ENCODE results near the gene VMP1. TPM values are rescaled to one million over a fixed set of nuclear protein-coding genes. Genes with fewer than 3 reads are reported as not detected.
A peak's percentile ranks its signal among the peaks of the same experiment; 100 is the strongest.

The VMP1 gene
- total RNA-seq, 2 experiments from 2014 or later = 239 to 248 TPM

DNA sequence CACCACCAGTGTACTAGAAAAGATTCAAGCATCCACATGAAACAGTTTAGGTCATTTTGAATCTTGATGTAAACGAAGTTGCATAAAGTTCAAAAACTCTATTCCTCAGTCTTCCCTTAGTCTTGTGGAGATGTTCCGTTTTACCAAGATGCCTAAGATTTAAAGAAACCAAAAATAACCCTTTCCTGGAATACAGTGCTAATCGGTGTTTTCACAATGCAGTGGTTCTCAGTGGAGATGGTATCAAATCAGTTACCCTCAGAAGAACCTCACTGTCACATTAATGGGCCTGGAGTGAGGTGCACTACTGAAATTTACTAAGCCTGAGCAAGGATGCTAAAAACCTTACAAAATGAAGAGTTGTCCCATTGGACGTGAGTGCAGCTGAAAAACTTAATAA, 9.3 kb upstream of the VMP1 start:
- H3K27me3 Mint-ChIP-seq = no peaks in the 10 kb centered on the region
- no peaks in the 10 kb centered on the region for H3K9me3 Mint-ChIP-seq
- POLR2A ChIA-PET = interaction anchor here (0.7 kb wide), 1 partner anchor 9 kb away, joined by 4 read pairs; the partner anchor contains the start of genes PTRH2 and VMP1
- intact Hi-C loops (cut with micrococcal nuclease) = no loop called here
- H3K27ac Mint-ChIP-seq = peak overlapping the region; percentile 77
- TF ChIP-seq, protein P1, sequence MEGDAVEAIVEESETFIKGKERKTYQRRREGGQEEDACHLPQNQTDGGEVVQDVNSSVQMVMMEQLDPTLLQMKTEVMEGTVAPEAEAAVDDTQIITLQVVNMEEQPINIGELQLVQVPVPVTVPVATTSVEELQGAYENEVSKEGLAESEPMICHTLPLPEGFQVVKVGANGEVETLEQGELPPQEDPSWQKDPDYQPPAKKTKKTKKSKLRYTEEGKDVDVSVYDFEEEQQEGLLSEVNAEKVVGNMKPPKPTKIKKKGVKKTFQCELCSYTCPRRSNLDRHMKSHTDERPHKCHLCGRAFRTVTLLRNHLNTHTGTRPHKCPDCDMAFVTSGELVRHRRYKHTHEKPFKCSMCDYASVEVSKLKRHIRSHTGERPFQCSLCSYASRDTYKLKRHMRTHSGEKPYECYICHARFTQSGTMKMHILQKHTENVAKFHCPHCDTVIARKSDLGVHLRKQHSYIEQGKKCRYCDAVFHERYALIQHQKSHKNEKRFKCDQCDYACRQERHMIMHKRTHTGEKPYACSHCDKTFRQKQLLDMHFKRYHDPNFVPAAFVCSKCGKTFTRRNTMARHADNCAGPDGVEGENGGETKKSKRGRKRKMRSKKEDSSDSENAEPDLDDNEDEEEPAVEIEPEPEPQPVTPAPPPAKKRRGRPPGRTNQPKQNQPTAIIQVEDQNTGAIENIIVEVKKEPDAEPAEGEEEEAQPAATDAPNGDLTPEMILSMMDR (IDR thresholded peaks at IDR 0.05) = no peak
- ATAC-seq = no peak
- no peak overlapping the region for H3K4me3 Mint-ChIP-seq
- DNase-seq = no peak
- CTCF ChIA-PET = interaction anchor here (1.1 kb wide), 1 partner anchor 15 kb away, joined by 3 read pairs; no protein-coding TSS in a partner anchor
- peaks cover 58% of the 10 kb centered on the region for H3K4me1 Mint-ChIP-seq (ENCODE audit: low read depth)
- peaks cover 71% of the 10 kb centered on the region for H3K36me3 Mint-ChIP-seq (ENCODE audit: low read depth)

DNA sequence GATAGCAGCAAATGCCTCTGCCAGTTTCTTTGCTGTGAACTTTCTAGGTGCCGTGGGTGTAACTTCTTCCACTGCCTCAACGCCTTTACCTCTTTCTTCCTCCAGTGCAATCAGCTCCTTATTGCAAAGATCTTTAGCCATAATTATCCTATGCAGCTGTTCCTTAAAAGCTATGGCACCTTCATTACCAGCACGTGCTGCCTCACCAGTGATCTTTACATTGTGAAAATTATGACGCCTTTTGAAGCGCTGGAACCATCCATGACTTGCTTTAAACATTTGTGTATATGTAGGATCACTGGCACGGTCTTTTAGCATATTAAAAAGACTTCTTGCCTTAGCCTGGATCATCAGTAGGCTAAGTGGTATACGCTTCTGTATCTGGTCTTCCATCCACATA, 8.2 kb upstream of the VMP1 start:
- H3K4me3 Mint-ChIP-seq = no peak overlapping the region
- no peaks in the 10 kb centered on the region for H3K27me3 Mint-ChIP-seq
- intact Hi-C loops (cut with micrococcal nuclease) = no loop called here
- ChIA-PET CTCF (interaction anchor here (1.1 kb wide), 1 partner anchor 16 kb away, joined by 3 read pairs; no protein-coding TSS in a partner anchor), POLR2A (interaction anchor here (1.0 kb wide), 2 partner anchors 18 to 25 kb away, joined by 5 to 6 read pairs; no protein-coding TSS in a partner anchor)
- DNase-seq (no peak), ATAC-seq (no peak)
- H3K9me3 Mint-ChIP-seq = no peaks in the 10 kb centered on the region
- H3K36me3 Mint-ChIP-seq (ENCODE audit: low read depth) = peaks cover 70% of the 10 kb centered on the region
- TF ChIP-seq, protein P1 (IDR thresholded peaks at IDR 0.05) = no peak
- peaks cover 61% of the 10 kb centered on the region for H3K4me1 Mint-ChIP-seq (ENCODE audit: low read depth)
- H3K27ac Mint-ChIP-seq = peak overlapping the region; percentile 11

DNA sequence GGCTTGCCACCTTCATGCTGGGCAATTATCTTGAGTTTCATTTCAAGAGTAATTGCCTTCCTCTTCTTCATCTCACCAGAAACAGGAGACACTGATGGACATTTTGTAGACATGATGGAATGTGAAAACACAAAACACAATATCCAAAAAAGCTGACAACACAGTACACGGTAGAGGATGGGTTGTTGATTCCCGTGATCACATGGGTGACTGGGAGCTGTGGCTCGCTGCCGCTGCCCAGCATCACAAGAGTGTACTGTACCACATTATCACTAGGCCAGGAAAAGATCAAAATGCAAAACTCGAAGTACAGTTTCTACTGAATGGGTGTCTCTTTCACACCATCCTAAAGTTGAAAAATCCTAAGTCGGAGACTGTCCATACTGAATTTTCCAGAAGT, 7.7 kb upstream of the VMP1 start:
- intact Hi-C loops (cut with micrococcal nuclease) = loop anchor here (5.0 kb wide), 1 partner anchor 32 kb away; no protein-coding TSS in a partner anchor
- CTCF ChIA-PET = no interaction called here
- peaks cover 65% of the 10 kb centered on the region for H3K4me1 Mint-ChIP-seq (ENCODE audit: low read depth)

DNA sequence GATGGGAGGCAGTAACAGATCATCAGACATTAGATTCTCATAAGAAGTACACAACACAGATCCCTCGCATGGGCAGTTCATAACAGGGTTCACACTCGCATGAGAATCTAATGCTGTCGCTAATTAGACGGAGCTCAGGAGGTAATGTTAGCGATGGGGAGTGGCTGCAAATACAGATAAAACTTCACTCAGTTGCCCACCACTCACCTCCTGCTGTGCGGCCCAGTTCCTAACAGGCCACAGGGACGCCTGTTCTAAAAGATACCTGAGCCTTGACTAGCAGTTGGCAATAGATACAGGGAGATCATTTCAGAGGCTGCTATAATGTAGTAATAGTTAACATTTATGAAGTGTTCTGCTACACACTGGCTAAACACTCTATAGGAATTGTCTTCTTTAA, 5.2 kb upstream of the VMP1 start:
- no peak for DNase-seq
- H3K27me3 Mint-ChIP-seq = no peaks in the 10 kb centered on the region
- H3K4me1 Mint-ChIP-seq (ENCODE audit: low read depth) = peaks cover 67% of the 10 kb centered on the region
- peaks cover 80% of the 10 kb centered on the region for H3K36me3 Mint-ChIP-seq (ENCODE audit: low read depth)
- no peak overlapping the region for H3K27ac Mint-ChIP-seq
- intact Hi-C loops (cut with micrococcal nuclease) = loop anchor here (5.0 kb wide), 1 partner anchor 35 kb away; no protein-coding TSS in a partner anchor
- ChIA-PET CTCF (interaction anchor here (1.4 kb wide), 1 partner anchor 10 kb away, joined by 4 read pairs; no protein-coding TSS in a partner anchor), POLR2A (no interaction called here)
- H3K4me3 Mint-ChIP-seq = no peak overlapping the region
- no peak for ATAC-seq
- H3K9me3 Mint-ChIP-seq = no peaks in the 10 kb centered on the region
- TF ChIP-seq, protein P1 (IDR thresholded peaks at IDR 0.05) = no peak

More for the DNA sequence above, 7.7 kb upstream of the VMP1 start:
- DNase-seq (no peak), ATAC-seq (no peak)
- Mint-ChIP-seq H3K36me3 (ENCODE audit: low read depth) (peaks cover 71% of the 10 kb centered on the region), H3K27me3 (no peaks in the 10 kb centered on the region), H3K9me3 (no peaks in the 10 kb centered on the region), H3K4me3 (no peak overlapping the region), H3K27ac (peak overlapping the region; percentile 36)
- TF ChIP-seq, protein P1 (IDR thresholded peaks at IDR 0.05) = no peak
- POLR2A ChIA-PET = no interaction called here

DNA sequence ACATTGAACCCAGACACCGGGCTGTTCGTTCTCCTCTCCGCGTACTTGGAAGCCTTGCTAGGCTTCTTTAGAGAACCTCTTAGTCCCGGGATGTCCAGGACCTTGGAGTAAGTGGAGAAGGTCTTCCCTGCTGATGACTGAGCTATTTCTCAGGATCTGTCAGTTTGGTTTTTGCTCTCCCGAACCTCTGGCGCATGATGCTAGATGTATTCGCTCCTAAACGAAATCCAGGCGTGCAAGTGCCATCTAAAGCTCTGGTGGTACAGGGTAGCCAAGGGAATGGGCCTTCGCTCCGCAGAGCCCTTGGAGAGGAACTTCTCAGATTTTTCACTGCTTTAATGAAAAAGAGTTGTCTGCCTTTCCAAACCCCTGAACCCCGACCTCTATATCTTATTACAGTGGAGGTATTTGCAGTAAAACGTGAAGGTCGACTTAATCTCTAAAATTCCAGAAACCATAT, 547 bp downstream of the VMP1 start:
- TF ChIP-seq, protein P1 (IDR thresholded peaks at IDR 0.05) = no peak
- ChIA-PET POLR2A (interaction anchor here (1.1 to 2.8 kb wide), 8 partner anchors 11 to 185 kb away, joined by 3 to 26 read pairs (median 7); partner anchors contain the start of genes CLTC, DHX40, RPS6KB1 and TUBD1), CTCF (interaction anchor here (0.7 to 2.2 kb wide), 9 partner anchors 20 to 329 kb away, joined by 3 to 8 read pairs (median 4); no protein-coding TSS in a partner anchor)
- ATAC-seq (no peak), DNase-seq (no peak)
- peaks cover 51% of the 10 kb centered on the region for H3K4me1 Mint-ChIP-seq (ENCODE audit: low read depth)
- intact Hi-C loops (cut with micrococcal nuclease) = no loop called here
- H3K4me3 Mint-ChIP-seq = peak overlapping the region; percentile 95
- no peaks in the 10 kb centered on the region for H3K27me3 Mint-ChIP-seq
- H3K27ac Mint-ChIP-seq = peak overlapping the region; percentile 97
- H3K9me3 Mint-ChIP-seq = no peaks in the 10 kb centered on the region
- peaks cover 38% of the 10 kb centered on the region for H3K36me3 Mint-ChIP-seq (ENCODE audit: low read depth)

Measured in activated CD8-positive, alpha-beta T cell treated with anti-CD3 and anti-CD28 coated beads for 36 hours (primary cell).